AG04450 (cell line): ENCODE data around the gene MELTF. TPM values are rescaled to one million over a fixed set of nuclear protein-coding genes. Genes with fewer than 3 reads are reported as not detected.
"Not testable (repeated sequence)": the region's sequence is repeated elsewhere in the genome, so short reads cannot be mapped to it uniquely, and the experiment has no call there.

ENCODE experiments used
- CTCF ChIA-PET: fragments of 300-600, 350-600 bp; formaldehyde crosslinking; extraction: SDS; loops from one replicate; lab custom pipeline; 2022; ENCODE audit warnings: antibody characterized with exemption, inconsistent platforms; lab: Charles Lee
- POLR2A ChIA-PET: fragments of 350-600 bp; formaldehyde crosslinking; extraction: SDS; loops from one replicate; lab custom pipeline; 2021; ENCODE audit warnings: antibody characterized with exemption, inconsistent platforms; lab: Yijun Ruan, JAX
- DNase-seq: peaks from one replicate; pipeline ENCODE4 v3.0.0-alpha.2; 2011; ENCODE audit warnings: low read depth, low spot score
- H3K27ac ChIP-seq: one replicate; pipeline ENCODE4 v1.5.1; 2012; ENCODE audit warnings: low read depth, low read length, control low read depth
- H3K27me3 ChIP-seq: one replicate; pipeline ENCODE4 v1.6.0; 2012; ENCODE audit warnings: low read length; ENCODE audit not compliant: control insufficient read depth, insufficient read depth
- H3K4me3 ChIP-seq: 2 replicates; pipeline ENCODE4 v1.5.1; 2011; ENCODE audit warnings: mild to moderate bottlenecking, low read depth, low read length, control low read depth
- H3K9me3 ChIP-seq: 2 replicates; pipeline ENCODE4 v1.5.1; 2012; ENCODE audit warnings: low read length; ENCODE audit not compliant: control insufficient read depth, insufficient read depth
- CTCF ChIP-seq: IDR thresholded peaks from 2 replicates; pipeline ENCODE4 v1.5.1; 2011; ENCODE audit warnings: low read depth, low read length, control low read depth, inconsistent platforms
- polyA plus RNA-seq: library from polyadenylated mRNA; depleted of rRNA; stranded (reverse); fragments of >200 nt; gene quantifications from 2 replicates; pipeline ENCODE4 v1.2.3, GENCODE V29; 2011

MELTF gene
- polyA plus RNA-seq, 1 experiment: 0.55 TPM

GRCh38 chr3:197035577-197035976 is 6.0 kb upstream of the MELTF start:
- TF ChIP-seq CTCF: no peak
- no peaks in the 10 kb centered on the region for H3K9me3 ChIP-seq
- no peak overlapping the region for H3K27ac ChIP-seq
- ChIA-PET CTCF (no interaction called here), POLR2A (interaction anchor here (0.6 kb wide), 1 partner anchor 9 kb away, joined by 3 read pairs; no protein-coding TSS in a partner anchor)
- H3K4me3 ChIP-seq: no peak overlapping the region
- no peak for DNase-seq
- no peaks in the 10 kb centered on the region for H3K27me3 ChIP-seq

- CTCF ChIA-PET: interaction anchor here (0.6 kb wide), 1 partner anchor 97 kb away, joined by 3 read pairs; no protein-coding TSS in a partner anchor
These were observed 5.2 kb upstream of the MELTF start for GRCh38 chr3:197034778-197035177.

GRCh38 chr3:197033764-197034163 is 4.1 kb upstream of the MELTF start:
- CTCF ChIA-PET, POLR2A ChIA-PET, H3K4me3 ChIP-seq, DNase-seq, H3K9me3 ChIP-seq, H3K27me3 ChIP-seq, H3K27ac ChIP-seq: not testable (repeated sequence)

More at GRCh38 chr3:197034778-197035177, 5.2 kb upstream of the MELTF start:
- H3K4me3 ChIP-seq, H3K9me3 ChIP-seq, POLR2A ChIA-PET, DNase-seq, H3K27me3 ChIP-seq, H3K27ac ChIP-seq: not testable (repeated sequence)

GRCh38 chr3:197031315-197032285 is 2.0 kb upstream of the MELTF start:
- CTCF ChIA-PET: interaction anchor here (1.0 kb wide), 1 partner anchor 156 kb away, joined by 3 read pairs; no protein-coding TSS in a partner anchor

DNA sequence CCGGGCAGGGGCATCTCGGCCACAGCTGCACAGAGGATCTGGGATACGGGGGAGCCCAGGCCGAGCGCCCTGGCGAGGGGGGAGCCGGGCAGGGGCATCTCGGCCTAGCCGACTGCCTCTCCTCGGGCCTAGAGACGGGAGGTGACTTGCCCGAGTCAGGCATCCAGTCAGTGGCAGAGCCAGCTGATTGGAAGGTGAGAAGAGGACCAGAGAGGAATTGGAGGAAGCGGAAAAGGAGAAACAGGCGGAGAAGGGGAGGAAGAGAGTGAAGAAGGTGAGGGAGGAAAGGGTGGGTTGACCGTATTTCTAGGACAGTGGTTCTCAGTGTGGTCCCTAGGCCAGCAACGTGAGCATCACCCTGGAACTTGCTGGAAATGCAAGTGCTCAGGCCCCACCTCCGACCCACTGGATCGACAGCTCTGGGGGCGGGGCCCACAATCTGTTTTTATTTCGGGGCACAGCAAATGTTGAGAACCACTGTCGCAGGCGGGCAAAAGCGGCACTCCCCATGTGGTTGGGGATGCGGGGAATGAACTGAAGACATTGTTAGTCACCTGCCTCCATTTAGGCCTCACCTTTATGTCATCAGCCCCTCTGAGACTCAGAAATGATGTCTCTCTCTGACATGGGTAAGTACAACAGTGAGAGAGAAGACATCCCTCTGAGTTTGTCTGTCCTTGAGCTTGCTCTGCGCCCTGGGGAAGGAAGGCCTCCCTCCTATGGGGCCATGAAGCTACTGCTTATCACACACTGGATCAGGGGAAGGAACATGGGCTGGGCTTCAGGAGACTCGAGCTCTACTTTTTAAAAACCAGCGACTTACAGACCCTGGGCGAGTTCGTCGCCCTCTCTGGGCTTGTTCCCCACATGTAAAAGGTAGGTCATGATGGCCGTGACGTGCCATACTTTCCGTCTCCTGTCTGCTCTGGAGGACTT is 1.0 kb upstream of the MELTF start:
- H3K27ac ChIP-seq: peak overlapping the region; percentile 63
- no peak for DNase-seq
- ChIA-PET POLR2A (interaction anchor here (0.7 kb wide), 1 partner anchor 103 kb away, joined by 3 read pairs; no protein-coding TSS in a partner anchor), CTCF (interaction anchor here (0.6 to 2.0 kb wide), 21 partner anchors 8 to 157 kb away, joined by 3 to 44 read pairs (median 4); no protein-coding TSS in a partner anchor)
- TF ChIP-seq CTCF: no peak
- no peaks in the 10 kb centered on the region; the same call in 1 of the 2 replicates for H3K9me3 ChIP-seq
- H3K27me3 ChIP-seq: peaks cover 4% of the 10 kb centered on the region
- H3K4me3 ChIP-seq: no peak overlapping the region

More at GRCh38 chr3:197031315-197032285, 2.0 kb upstream of the MELTF start:
- Histone ChIP-seq H3K9me3 (no peaks in the 10 kb centered on the region; the same call in 1 of the 2 replicates), H3K27ac (peak overlapping the region; percentile 63), H3K4me3 (no peak overlapping the region), H3K27me3 (peaks cover 4% of the 10 kb centered on the region)
- POLR2A ChIA-PET: no interaction called here
- peak; percentile 92 for DNase-seq
- no peak for TF ChIP-seq CTCF
